IgD-negative memory B cell (primary cell): ENCODE measurements around the gene PAK5. TPM values are rescaled to one million over a fixed set of nuclear protein-coding genes. Genes with fewer than 3 reads are reported as not detected.

Source experiments
- H3K27ac Mint-ChIP-seq, 3 donors: one replicate each; pipeline ENCODE4 v1.8.0; 2020 to 2022; ENCODE audit warnings: mild to moderate bottlenecking in 3 of 3, mixed read lengths in 3 of 3, moderate library complexity in 1 of 3
- H3K27me3 Mint-ChIP-seq: one replicate; pipeline ENCODE4 v1.8.0; 2021; ENCODE audit warnings: mixed read lengths
- H3K36me3 Mint-ChIP-seq: one replicate; pipeline ENCODE4 v1.8.0; 2020; ENCODE audit warnings: mild to moderate bottlenecking, mixed read lengths
- H3K4me1 Mint-ChIP-seq, 3 donors: one replicate each; pipeline ENCODE4 v1.8.0; 2020 to 2022; ENCODE audit warnings: mixed read lengths in 3 of 3, mild to moderate bottlenecking in 1 of 3
- H3K4me3 Mint-ChIP-seq, 4 donors: one replicate each; pipeline ENCODE4 v1.8.0; 2020 to 2022; ENCODE audit warnings: mild to moderate bottlenecking in 4 of 4, mixed read lengths in 4 of 4, moderate library complexity in 3 of 4
- H3K9me3 Mint-ChIP-seq, 3 donors: one replicate each; pipeline ENCODE4 v1.8.0; 2020 to 2021; ENCODE audit warnings: mixed read lengths in 3 of 3, mild to moderate bottlenecking in 1 of 3
- polyA plus RNA-seq: library from polyadenylated mRNA; unstranded; fragments of 300-500 nt; fragmentation: Illumina TruSeq; gene quantifications from one replicate; pipeline ENCODE4 v1.2.3, GENCODE V29; 2021

PAK5 gene
- polyA plus RNA-seq, 1 donor from 2014 or later, result not detected

- H3K36me3 Mint-ChIP-seq, result no peaks in the 10 kb centered on the region
- no peaks in the 10 kb centered on the region for H3K27me3 Mint-ChIP-seq
- no peaks in the 10 kb centered on the region for H3K4me1 Mint-ChIP-seq
- no peak overlapping the region for H3K4me3 Mint-ChIP-seq
- H3K27ac Mint-ChIP-seq, result no peak overlapping the region
- H3K9me3 Mint-ChIP-seq, result peaks cover 0 to 6% (median 2%) of the 10 kb centered on the region in 3 donors
Observed at GRCh38 chr20:9743871-9744270, 95.0 kb downstream of the PAK5 start.

- no peak overlapping the region for H3K4me3 Mint-ChIP-seq
- H3K4me1 Mint-ChIP-seq, result no peaks in the 10 kb centered on the region
Observed at GRCh38 chr20:9742821-9743220, 96.1 kb downstream of the PAK5 start.

GRCh38 chr20:9741996-9742395, 96.9 kb downstream of the PAK5 start:
- Mint-ChIP-seq H3K4me3 (no peak overlapping the region), H3K27me3 (no peaks in the 10 kb centered on the region), H3K27ac (no peak overlapping the region), H3K9me3 (peaks cover 2% of the 10 kb centered on the region in 3 donors), H3K4me1 (no peaks in the 10 kb centered on the region), H3K36me3 (no peaks in the 10 kb centered on the region)

More at GRCh38 chr20:9742821-9743220, 96.1 kb downstream of the PAK5 start:
- no peak overlapping the region for H3K27ac Mint-ChIP-seq
- H3K27me3 Mint-ChIP-seq, result no peaks in the 10 kb centered on the region
- H3K9me3 Mint-ChIP-seq, result peaks cover 0 to 2% (median 2%) of the 10 kb centered on the region in 3 donors
- H3K36me3 Mint-ChIP-seq, result no peaks in the 10 kb centered on the region

- H3K9me3 Mint-ChIP-seq, result peaks cover 4 to 7% (median 7%) of the 10 kb centered on the region in 3 donors
- H3K36me3 Mint-ChIP-seq, result no peaks in the 10 kb centered on the region
- H3K4me3 Mint-ChIP-seq, result no peak overlapping the region
- H3K27ac Mint-ChIP-seq, result no peak overlapping the region
- H3K27me3 Mint-ChIP-seq, result no peaks in the 10 kb centered on the region
- H3K4me1 Mint-ChIP-seq, result no peaks in the 10 kb centered on the region
Observed at GRCh38 chr20:9740486-9740885, 98.4 kb downstream of the PAK5 start.

- H3K36me3 Mint-ChIP-seq, result no peaks in the 10 kb centered on the region
- no peaks in the 10 kb centered on the region for H3K4me1 Mint-ChIP-seq
- H3K4me3 Mint-ChIP-seq, result no peak overlapping the region
- no peaks in the 10 kb centered on the region for H3K27me3 Mint-ChIP-seq
- H3K27ac Mint-ChIP-seq, result no peak overlapping the region
- peaks cover 4 to 9% (median 7%) of the 10 kb centered on the region in 3 donors for H3K9me3 Mint-ChIP-seq
Observed at GRCh38 chr20:9739991-9740390, 98.9 kb downstream of the PAK5 start.

- Mint-ChIP-seq H3K9me3 (peaks cover 2 to 9% (median 7%) of the 10 kb centered on the region in 3 donors), H3K4me3 (no peak overlapping the region), H3K27me3 (no peaks in the 10 kb centered on the region), H3K27ac (no peak overlapping the region), H3K4me1 (no peaks in the 10 kb centered on the region), H3K36me3 (no peaks in the 10 kb centered on the region)
Observed at GRCh38 chr20:9736373-9736772, 102.5 kb downstream of the PAK5 start.

- Mint-ChIP-seq H3K36me3 (peaks cover 3% of the 10 kb centered on the region), H3K9me3 (peaks cover 4 to 7% (median 4%) of the 10 kb centered on the region in 3 donors), H3K27me3 (no peaks in the 10 kb centered on the region), H3K4me1 (peaks cover 0 to 2% (median 0%) of the 10 kb centered on the region in 3 donors), H3K27ac (no peak overlapping the region), H3K4me3 (no peak overlapping the region)
Observed at GRCh38 chr20:9723501-9724202, 115.2 kb downstream of the PAK5 start.

GRCh38 chr20:9711872-9712271, 127.0 kb downstream of the PAK5 start:
- Mint-ChIP-seq H3K27ac (no peak overlapping the region), H3K4me3 (no peak overlapping the region), H3K36me3 (no peaks in the 10 kb centered on the region), H3K4me1 (no peaks in the 10 kb centered on the region), H3K9me3 (peaks cover 0 to under 1% (median 0%) of the 10 kb centered on the region in 3 donors), H3K27me3 (no peaks in the 10 kb centered on the region)

GRCh38 chr20:9710685-9711084, 128.2 kb downstream of the PAK5 start:
- H3K27ac Mint-ChIP-seq, result no peak overlapping the region
- peaks cover 0 to 3% (median 0%) of the 10 kb centered on the region in 3 donors for H3K9me3 Mint-ChIP-seq
- H3K4me3 Mint-ChIP-seq, result no peak overlapping the region
- no peaks in the 10 kb centered on the region for H3K27me3 Mint-ChIP-seq
- no peaks in the 10 kb centered on the region for H3K36me3 Mint-ChIP-seq
- no peaks in the 10 kb centered on the region for H3K4me1 Mint-ChIP-seq

GRCh38 chr20:9705722-9706476, 133.0 kb downstream of the PAK5 start:
- H3K27me3 Mint-ChIP-seq, result no peaks in the 10 kb centered on the region
- no peak overlapping the region for H3K4me3 Mint-ChIP-seq
- no peak overlapping the region for H3K27ac Mint-ChIP-seq
- H3K36me3 Mint-ChIP-seq, result peaks cover 2% of the 10 kb centered on the region
- H3K9me3 Mint-ChIP-seq, result peaks cover 0 to 3% (median 0%) of the 10 kb centered on the region in 3 donors
- H3K4me1 Mint-ChIP-seq, result no peaks in the 10 kb centered on the region

GRCh38 chr20:9699181-9699580, 139.7 kb downstream of the PAK5 start:
- H3K4me1 Mint-ChIP-seq, result no peaks in the 10 kb centered on the region

GRCh38 chr20:9689041-9689440, 149.8 kb downstream of the PAK5 start:
- no peak overlapping the region for H3K4me3 Mint-ChIP-seq
- H3K9me3 Mint-ChIP-seq, result peaks cover 0 to 1% (median 0%) of the 10 kb centered on the region in 3 donors
- no peaks in the 10 kb centered on the region for H3K36me3 Mint-ChIP-seq
- H3K27ac Mint-ChIP-seq, result no peak overlapping the region
- H3K4me1 Mint-ChIP-seq, result no peaks in the 10 kb centered on the region
- no peaks in the 10 kb centered on the region for H3K27me3 Mint-ChIP-seq

More at GRCh38 chr20:9699181-9699580, 139.7 kb downstream of the PAK5 start:
- H3K4me3 Mint-ChIP-seq, result no peak overlapping the region
- H3K27ac Mint-ChIP-seq, result no peak overlapping the region
- peaks cover 0 to 3% (median 0%) of the 10 kb centered on the region in 3 donors for H3K9me3 Mint-ChIP-seq
- H3K36me3 Mint-ChIP-seq, result no peaks in the 10 kb centered on the region
- no peaks in the 10 kb centered on the region for H3K27me3 Mint-ChIP-seq

GRCh38 chr20:9686866-9687265, 152.0 kb downstream of the PAK5 start:
- H3K4me3 Mint-ChIP-seq, result no peak overlapping the region
- no peaks in the 10 kb centered on the region for H3K27me3 Mint-ChIP-seq
- no peaks in the 10 kb centered on the region for H3K36me3 Mint-ChIP-seq
- no peak overlapping the region for H3K27ac Mint-ChIP-seq
- H3K4me1 Mint-ChIP-seq, result no peaks in the 10 kb centered on the region
- H3K9me3 Mint-ChIP-seq, result peaks cover 0 to 1% (median 0%) of the 10 kb centered on the region in 3 donors

- no peaks in the 10 kb centered on the region for H3K27me3 Mint-ChIP-seq
Observed at GRCh38 chr20:9686455-9686854, 152.4 kb downstream of the PAK5 start.

GRCh38 chr20:9686001-9686400, 152.9 kb downstream of the PAK5 start:
- Mint-ChIP-seq H3K36me3 (no peaks in the 10 kb centered on the region), H3K27me3 (no peaks in the 10 kb centered on the region), H3K4me1 (no peaks in the 10 kb centered on the region), H3K9me3 (peaks cover 0 to 1% (median 0%) of the 10 kb centered on the region in 3 donors), H3K27ac (no peak overlapping the region), H3K4me3 (no peak overlapping the region)

More at GRCh38 chr20:9686455-9686854, 152.4 kb downstream of the PAK5 start:
- Mint-ChIP-seq H3K9me3 (peaks cover 0 to 1% (median 0%) of the 10 kb centered on the region in 3 donors), H3K27ac (no peak overlapping the region), H3K36me3 (no peaks in the 10 kb centered on the region), H3K4me3 (no peak overlapping the region), H3K4me1 (no peaks in the 10 kb centered on the region)
